Smooth muscle cell (in vitro differentiated cells): Measurements from ENCODE around the gene PRDM15. TPM values are rescaled to one million over a fixed set of nuclear protein-coding genes. Genes with fewer than 3 reads are reported as not detected.

Experiments used
- DNase-seq: peaks from one replicate; lab custom pipeline; 2025; ENCODE audit not compliant: unreplicated experiment; lab: John Stamatoyannopoulos, UW
- H2AFZ ChIP-seq: fragments of 200-600 bp; sonication (generic); 2 replicates; pipeline ENCODE4 v1.6.0; 2016; ENCODE audit warnings: antibody characterized with exemption, low read depth, mild to moderate bottlenecking
- H3F3A ChIP-seq: fragments of 200-600 bp; sonication (generic); 2 replicates; pipeline ENCODE4 v1.6.0; 2017; ENCODE audit warnings: antibody characterized with exemption, low read depth
- H3K27ac ChIP-seq: fragments of 200-600 bp; sonication (generic); 2 replicates; pipeline ENCODE4 v1.5.1; 2016; ENCODE audit warnings: low read depth, mild to moderate bottlenecking
- H3K27me3 ChIP-seq: fragments of 200-600 bp; sonication (generic); 2 replicates; pipeline ENCODE4 v1.6.1; 2016; ENCODE audit warnings: low read depth, mild to moderate bottlenecking
- H3K36me3 ChIP-seq: fragments of 200-600 bp; sonication (generic); 2 replicates; pipeline ENCODE4 v1.5.1; 2016; ENCODE audit warnings: low read depth
- H3K4me1 ChIP-seq: fragments of 200-600 bp; sonication (generic); 2 replicates; pipeline ENCODE4 v1.5.1; 2016; ENCODE audit warnings: low read depth
- H3K4me2 ChIP-seq: fragments of 200-600 bp; sonication (generic); 2 replicates; pipeline ENCODE4 v1.6.0; 2016; ENCODE audit warnings: mild to moderate bottlenecking
- H3K4me3 ChIP-seq: fragments of 200-600 bp; sonication (generic); 2 replicates; pipeline ENCODE4 v1.5.1; 2016; ENCODE audit warnings: mild to moderate bottlenecking
- H3K79me2 ChIP-seq: fragments of 200-600 bp; sonication (generic); 2 replicates; pipeline ENCODE4 v1.6.0; 2016; ENCODE audit warnings: low read depth, mild to moderate bottlenecking
- H3K9ac ChIP-seq: fragments of 200-600 bp; sonication (generic); 2 replicates; pipeline ENCODE4 v1.6.0; 2016; ENCODE audit warnings: low read depth
- H3K9me3 ChIP-seq: fragments of 200-600 bp; sonication (generic); replicated peaks from 2 replicates; pipeline ENCODE4 v1.5.1; 2016; ENCODE audit warnings: low read depth
- H4K20me1 ChIP-seq: fragments of 200-600 bp; sonication (generic); 2 replicates; pipeline ENCODE4 v1.6.0; 2016; ENCODE audit warnings: low read depth
- WGBS: methylation state at CpG from one replicate; pipeline ENCODE4 v1.1.7; 2016; ENCODE audit warnings: low lambda C conversion rate; 5-methylcytosine and 5-hydroxymethylcytosine counted together
- polyA plus RNA-seq: library from polyadenylated mRNA; unstranded; fragments of >200 nt; fragmentation: Nextera tagmentation; extraction: Ambion mirVana; gene quantifications from 2 replicates; pipeline ENCODE4 v1.2.1, GENCODE V29; 2016
- total RNA-seq: library from RNA; depleted of rRNA; stranded (reverse); fragments of >200 nt; gene quantifications from 2 replicates; pipeline ENCODE4 v1.2.3, GENCODE V29; 2014
- TF ChIP-seq, protein P1 (sequence below): fragments of 200-600 bp; sonication (generic); IDR thresholded peaks from 2 replicates; pipeline ENCODE4 v1.5.1; 2017; ENCODE audit warnings: borderline replicate concordance, mild to moderate bottlenecking, antibody characterized with exemption; ENCODE audit not compliant: insufficient read depth, poor library complexity, severe bottlenecking

The PRDM15 gene
- total and polyA plus RNA-seq, 2 experiments from 2014 or later = 2.0 to 6.8 TPM

- no peaks in the 10 kb centered on the region for H3K27me3 ChIP-seq
- H3K4me2 ChIP-seq = no peak overlapping the region
- no peaks in the 10 kb centered on the region for H3K9me3 ChIP-seq
- no peak overlapping the region for H3K27ac ChIP-seq
- 87% methylated on average over 11 of the region's 11 CpGs for WGBS
- DNase-seq = no peak
- H3K4me3 ChIP-seq = no peak overlapping the region
- H3K4me1 ChIP-seq = peaks cover 17% of the 10 kb centered on the region
- no peak overlapping the region for H2AFZ ChIP-seq
- H3K79me2 ChIP-seq = no peaks in the 10 kb centered on the region
- H3K9ac ChIP-seq = no peak overlapping the region
- H3K36me3 ChIP-seq = no peaks in the 10 kb centered on the region
- TF ChIP-seq, protein P1, sequence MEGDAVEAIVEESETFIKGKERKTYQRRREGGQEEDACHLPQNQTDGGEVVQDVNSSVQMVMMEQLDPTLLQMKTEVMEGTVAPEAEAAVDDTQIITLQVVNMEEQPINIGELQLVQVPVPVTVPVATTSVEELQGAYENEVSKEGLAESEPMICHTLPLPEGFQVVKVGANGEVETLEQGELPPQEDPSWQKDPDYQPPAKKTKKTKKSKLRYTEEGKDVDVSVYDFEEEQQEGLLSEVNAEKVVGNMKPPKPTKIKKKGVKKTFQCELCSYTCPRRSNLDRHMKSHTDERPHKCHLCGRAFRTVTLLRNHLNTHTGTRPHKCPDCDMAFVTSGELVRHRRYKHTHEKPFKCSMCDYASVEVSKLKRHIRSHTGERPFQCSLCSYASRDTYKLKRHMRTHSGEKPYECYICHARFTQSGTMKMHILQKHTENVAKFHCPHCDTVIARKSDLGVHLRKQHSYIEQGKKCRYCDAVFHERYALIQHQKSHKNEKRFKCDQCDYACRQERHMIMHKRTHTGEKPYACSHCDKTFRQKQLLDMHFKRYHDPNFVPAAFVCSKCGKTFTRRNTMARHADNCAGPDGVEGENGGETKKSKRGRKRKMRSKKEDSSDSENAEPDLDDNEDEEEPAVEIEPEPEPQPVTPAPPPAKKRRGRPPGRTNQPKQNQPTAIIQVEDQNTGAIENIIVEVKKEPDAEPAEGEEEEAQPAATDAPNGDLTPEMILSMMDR = no peak
- no peaks in the 10 kb centered on the region for H4K20me1 ChIP-seq
- H3F3A ChIP-seq = no peaks in the 10 kb centered on the region
Measured at GRCh38 chr21:41897047-41897669, 18.0 kb upstream of the PRDM15 start.

DNA sequence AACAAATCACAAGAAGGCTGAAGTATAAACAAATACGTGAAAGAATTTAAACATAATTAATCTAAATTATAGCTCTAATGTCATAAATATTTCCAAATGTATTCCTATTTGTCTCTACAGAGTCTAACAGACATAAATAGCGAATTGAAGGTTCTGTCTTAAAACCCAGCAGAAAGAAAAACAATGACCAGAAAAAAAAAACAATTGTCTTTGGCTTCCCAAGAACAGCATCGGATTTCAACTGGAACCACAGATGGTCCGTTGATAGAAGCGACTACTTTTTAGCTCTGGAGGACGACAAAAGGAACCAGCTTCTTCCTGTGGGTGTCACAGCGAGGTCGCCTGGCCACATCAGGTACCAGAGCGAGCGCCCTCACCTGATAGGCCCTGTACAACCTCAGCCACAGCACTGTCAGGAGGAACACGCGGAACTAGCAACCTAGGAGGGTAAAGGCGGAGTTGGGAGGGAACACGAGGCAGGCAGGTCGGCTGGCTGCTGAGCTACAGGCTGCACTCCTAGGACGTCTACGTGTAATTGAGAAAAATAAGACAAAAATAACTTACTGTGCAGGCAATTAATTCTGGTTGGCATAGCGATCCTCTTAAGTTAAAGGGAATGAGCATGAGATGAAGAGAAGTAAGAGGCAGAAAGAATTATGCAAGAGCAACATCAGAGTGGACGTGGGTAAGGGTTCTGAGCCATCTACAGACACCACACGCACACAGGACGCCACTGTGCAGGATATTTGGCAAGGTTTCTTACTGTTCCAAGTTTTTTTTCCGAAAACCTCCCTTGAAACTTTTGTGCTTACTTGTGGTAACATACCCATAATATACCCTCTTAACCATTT, 16.7 kb upstream of the PRDM15 start:
- no peaks in the 10 kb centered on the region for H3K36me3 ChIP-seq
- no peak overlapping the region for H3K4me2 ChIP-seq
- H3K9ac ChIP-seq = no peak overlapping the region
- H3K27ac ChIP-seq = no peak overlapping the region
- no peaks in the 10 kb centered on the region for H3K9me3 ChIP-seq
- TF ChIP-seq, protein P1 = no peak
- WGBS = 86% methylated on average over 22 of the region's 22 CpGs
- no peak overlapping the region for H2AFZ ChIP-seq
- H3F3A ChIP-seq = no peaks in the 10 kb centered on the region
- H3K4me1 ChIP-seq = peaks cover 17% of the 10 kb centered on the region
- H4K20me1 ChIP-seq = no peaks in the 10 kb centered on the region
- H3K4me3 ChIP-seq = no peak overlapping the region
- no peaks in the 10 kb centered on the region for H3K79me2 ChIP-seq
- DNase-seq = no peak
- no peaks in the 10 kb centered on the region for H3K27me3 ChIP-seq

DNA sequence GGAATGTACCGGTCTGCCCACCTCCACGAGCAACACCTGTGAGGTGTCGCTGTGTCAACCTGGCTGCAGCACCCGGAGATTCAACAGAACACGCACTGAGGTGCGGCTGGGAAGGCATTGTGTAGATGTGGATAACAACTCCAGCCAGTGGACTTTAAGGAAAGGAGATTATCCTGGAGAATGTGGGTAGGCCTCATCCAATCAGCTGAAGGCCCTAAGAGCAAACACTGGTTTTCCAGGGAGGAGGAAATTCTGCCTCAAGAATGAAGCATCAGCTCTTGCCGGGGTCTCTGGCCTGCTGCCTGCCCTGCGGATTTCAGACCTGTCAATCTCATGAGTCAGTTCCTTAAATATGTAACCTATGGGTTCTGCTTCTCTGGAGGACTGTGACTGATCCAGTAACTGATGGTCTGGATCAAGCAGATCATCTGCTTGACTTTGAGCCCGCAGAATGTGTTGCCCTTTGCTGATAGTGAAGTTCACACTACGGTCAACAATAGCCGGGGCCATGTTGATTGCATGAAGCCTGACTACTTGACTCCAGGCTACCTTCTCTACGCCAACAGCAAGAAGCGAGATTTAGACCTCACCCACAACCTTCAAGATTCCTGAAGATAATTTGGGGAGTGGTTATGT, 15.9 kb upstream of the PRDM15 start:
- H3K4me3 ChIP-seq = no peak overlapping the region
- WGBS = 57% methylated on average over 13 of the region's 13 CpGs
- H3K9ac ChIP-seq = no peak overlapping the region
- no peaks in the 10 kb centered on the region for H3K27me3 ChIP-seq
- no peaks in the 10 kb centered on the region for H3F3A ChIP-seq
- no peaks in the 10 kb centered on the region for H4K20me1 ChIP-seq
- TF ChIP-seq, protein P1 = no peak
- no peak for DNase-seq
- no peaks in the 10 kb centered on the region for H3K36me3 ChIP-seq
- no peak overlapping the region for H3K27ac ChIP-seq
- no peak overlapping the region for H2AFZ ChIP-seq
- H3K9me3 ChIP-seq = no peaks in the 10 kb centered on the region
- H3K4me1 ChIP-seq = peaks cover 17% of the 10 kb centered on the region
- no peak overlapping the region for H3K4me2 ChIP-seq
- no peaks in the 10 kb centered on the region for H3K79me2 ChIP-seq
